ENCODE data around the gene DDR1.
"Not testable (repeated sequence)": the region's sequence is repeated elsewhere in the genome, so short reads cannot be mapped to it uniquely, and the experiment has no call there.

The DDR1 gene

DNA sequence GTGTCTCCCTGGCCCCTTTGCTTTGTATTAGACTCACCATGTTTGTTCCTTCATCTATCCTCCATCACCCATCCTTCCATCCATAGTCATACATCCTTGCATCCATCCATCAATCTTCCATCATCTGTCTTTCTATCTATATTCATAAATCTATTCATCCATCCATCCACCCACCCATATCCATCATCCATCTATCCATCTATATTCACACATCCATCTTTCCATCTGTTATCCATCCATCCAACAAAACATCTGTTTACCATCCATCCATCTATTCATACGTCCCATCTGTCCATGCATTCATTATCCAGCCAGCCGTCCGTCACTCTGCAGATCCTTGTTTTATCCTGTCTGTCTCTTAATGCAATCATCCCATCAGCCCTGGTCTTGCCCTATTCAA is 10.6 kb downstream of the DDR1 start:
- DNase-seq: no peak

DNA sequence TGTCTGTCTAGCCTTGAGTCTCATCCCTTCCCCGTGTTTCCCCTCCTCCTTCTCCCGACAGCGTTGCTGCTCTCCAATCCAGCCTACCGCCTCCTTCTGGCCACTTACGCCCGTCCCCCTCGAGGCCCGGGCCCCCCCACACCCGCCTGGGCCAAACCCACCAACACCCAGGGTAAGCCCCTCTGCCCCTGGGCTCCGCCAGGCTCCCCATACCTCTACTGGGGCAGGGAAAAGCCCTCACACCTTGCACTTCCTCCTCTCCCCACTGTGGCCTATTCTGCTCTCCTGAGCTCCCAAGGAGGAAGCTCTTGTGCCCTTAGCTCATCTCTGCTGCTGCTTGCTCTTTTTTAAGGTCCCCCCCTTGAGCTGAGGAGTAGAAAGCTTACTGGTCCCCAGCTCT is 11.0 kb downstream of the DDR1 start:
- DNase-seq: no peak

DNA sequence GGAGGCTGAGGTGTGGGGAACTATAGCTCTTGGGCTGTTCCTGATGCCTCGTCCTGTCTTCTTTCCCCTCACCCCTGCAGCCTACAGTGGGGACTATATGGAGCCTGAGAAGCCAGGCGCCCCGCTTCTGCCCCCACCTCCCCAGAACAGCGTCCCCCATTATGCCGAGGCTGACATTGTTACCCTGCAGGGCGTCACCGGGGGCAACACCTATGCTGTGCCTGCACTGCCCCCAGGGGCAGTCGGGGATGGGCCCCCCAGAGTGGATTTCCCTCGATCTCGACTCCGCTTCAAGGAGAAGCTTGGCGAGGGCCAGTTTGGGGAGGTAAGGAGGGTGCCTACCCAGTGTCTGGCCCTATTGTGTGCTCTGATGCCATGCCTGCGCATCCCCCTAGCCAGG is 12.2 kb downstream of the DDR1 start:
- no peak for DNase-seq

DNA sequence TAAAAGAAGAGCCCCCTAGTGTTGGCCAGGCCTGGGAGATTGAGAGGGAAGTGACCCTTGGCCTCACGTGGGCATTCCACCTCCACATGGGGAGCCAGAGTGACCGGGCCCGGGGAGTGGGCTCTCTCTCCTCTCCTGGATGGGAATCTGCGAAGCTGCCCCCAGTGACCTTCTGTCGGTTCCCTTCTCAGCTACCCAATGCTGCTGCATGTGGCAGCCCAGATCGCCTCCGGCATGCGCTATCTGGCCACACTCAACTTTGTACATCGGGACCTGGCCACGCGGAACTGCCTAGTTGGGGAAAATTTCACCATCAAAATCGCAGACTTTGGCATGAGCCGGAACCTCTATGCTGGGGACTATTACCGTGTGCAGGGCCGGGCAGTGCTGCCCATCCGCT is 13.6 kb downstream of the DDR1 start:
- no peak for DNase-seq

DNA sequence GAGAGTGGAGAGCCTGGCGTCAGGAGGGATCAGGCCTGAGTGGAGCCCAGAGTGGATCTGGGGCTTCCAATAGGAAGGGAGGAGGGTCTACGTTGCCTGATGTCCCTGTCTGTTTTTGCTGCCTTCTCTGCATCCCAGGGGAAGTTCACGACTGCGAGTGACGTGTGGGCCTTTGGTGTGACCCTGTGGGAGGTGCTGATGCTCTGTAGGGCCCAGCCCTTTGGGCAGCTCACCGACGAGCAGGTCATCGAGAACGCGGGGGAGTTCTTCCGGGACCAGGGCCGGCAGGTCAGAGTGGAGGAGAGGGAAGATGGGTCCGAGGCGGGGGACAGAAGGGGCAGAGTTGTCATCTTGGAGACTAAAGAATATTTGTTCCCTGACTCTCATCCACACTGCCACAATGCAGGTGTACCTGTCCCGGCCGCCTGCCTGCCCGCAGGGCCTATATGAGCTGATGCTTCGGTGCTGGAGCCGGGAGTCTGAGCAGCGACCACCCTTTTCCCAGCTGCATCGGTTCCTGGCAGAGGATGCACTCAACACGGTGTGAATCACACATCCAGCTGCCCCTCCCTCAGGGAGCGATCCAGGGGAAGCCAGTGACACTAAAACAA is 14.5 kb downstream of the DDR1 start:
- no peak for DNase-seq

DNA sequence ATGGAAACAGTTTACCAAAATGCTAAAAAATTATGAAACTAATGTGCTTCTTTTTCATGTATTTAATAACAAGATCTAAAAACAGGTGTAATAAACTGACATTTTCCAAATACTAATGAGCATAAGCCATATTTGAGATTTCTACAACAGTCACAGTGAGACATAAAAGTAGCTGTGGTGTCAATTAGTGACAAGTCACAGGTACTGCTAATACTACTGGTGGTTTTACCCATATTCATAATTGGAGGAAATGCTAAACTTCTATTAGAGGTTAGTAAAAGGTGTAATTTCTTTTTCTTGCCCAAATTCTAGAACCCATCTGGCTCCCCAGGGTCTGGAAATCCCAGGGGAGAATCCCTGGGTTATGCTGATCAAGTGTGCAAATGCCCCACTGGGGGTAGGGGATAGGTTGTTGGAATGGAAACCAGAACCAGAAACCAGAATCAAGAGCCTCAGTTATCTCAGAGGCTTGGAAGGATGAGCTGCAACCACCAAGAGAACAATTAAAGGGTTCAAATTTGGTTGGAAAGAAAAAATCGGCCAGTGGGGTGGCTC is 16.6 kb downstream of the DDR1 start:
- no peak for DNase-seq

DNA sequence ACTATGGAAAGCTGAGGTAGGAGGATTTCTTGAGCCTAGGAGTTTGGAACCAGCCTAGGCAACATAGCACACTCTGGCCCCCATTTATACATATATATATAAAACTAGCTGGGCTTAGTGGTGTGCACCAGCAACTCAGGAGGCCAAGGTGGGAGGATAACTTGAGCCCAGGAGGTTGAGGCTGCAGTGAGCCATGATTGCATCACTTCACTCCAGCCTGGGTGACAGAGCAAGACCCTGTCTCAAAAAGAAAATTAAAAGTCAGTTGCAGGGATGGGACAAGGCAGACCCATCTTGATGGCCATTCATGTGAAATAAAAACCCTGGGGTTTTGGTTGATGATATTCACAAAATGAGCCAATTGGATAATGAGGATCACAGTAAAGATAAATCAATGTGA is 17.1 kb downstream of the DDR1 start:
- no peak for DNase-seq

DNA sequence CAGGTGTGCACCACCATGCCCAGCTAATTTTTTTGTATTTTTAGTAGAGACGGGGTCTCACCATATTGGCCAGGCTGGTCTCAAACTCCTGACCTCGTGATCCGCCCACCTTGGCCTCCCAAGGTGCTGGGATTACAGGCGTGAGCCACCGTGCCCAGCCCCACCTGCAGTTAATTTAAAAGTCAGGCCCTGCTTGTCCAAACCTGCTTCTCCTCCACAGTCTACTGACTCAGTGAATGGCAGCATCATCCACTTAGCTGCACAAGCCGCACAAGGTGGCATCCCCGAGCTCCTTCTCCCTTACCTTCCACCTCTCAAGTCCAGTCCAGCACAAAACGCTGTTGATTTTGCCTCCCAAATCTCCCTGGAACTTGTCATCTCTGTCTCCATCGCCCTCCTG is 17.9 kb downstream of the DDR1 start:
- not testable (repeated sequence) for DNase-seq

DNA sequence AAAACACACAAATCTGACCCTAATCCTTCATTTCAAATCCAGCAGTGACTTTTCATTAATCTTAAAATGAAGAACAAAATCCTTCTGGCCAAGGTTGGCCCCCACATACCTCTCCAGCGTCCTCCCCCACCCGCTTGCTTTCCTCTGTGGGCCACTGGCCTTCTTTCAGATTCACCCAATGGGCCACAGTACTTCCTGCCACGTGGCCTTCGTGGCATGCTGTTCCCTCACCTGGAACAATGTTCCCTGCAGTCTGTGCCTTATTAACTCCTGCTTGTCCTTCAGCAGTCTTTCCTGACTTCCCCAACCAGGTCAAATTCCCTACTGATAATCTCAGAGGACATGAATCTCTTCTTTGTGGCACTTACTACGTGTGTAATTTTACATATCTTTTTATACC is 18.4 kb downstream of the DDR1 start:
- no peak for DNase-seq

DNA sequence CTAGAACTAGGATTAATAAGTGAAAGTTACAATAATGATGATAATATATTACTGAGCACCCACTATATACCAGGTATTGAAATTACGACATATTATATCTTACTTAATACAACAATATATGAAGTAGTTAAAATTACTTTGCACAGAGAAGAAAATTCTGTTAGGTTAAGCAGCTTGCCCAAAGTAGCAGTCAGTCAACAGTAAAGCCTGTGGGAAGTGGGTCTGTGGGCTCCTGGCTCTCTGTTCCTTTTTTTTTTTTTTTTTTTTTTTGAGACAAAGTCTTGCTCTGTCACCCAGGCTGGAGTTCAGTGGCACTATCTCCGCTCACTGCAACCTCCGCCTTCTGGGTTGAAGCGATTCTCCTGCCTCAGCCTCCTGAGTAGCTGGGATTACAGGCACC is 18.9 kb downstream of the DDR1 start:
- no peak for DNase-seq

DNA sequence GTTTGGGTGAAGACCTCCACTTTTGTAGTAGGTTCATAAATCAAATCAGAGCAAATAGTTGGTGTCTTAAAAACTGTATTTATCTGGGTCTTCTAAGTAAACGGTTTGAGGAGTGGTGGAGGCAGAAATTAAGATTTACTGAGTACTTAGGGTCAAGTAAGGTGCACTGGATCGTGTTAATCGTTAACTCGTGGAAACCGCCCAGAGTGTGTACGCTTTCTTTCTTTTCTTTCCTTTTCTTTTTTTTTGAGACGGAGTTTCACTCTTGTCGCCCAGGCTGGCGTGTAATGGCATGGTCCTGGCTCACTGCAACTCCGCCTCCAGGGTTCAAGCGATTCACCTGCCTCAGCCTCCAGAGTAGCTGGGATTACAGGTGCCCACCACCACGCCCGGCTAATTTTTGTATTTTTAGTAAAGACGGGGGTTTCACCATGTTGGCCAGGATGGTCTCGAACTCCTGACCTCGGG is 23.0 kb downstream of the DDR1 start:
- not testable (repeated sequence) for DNase-seq

DNA sequence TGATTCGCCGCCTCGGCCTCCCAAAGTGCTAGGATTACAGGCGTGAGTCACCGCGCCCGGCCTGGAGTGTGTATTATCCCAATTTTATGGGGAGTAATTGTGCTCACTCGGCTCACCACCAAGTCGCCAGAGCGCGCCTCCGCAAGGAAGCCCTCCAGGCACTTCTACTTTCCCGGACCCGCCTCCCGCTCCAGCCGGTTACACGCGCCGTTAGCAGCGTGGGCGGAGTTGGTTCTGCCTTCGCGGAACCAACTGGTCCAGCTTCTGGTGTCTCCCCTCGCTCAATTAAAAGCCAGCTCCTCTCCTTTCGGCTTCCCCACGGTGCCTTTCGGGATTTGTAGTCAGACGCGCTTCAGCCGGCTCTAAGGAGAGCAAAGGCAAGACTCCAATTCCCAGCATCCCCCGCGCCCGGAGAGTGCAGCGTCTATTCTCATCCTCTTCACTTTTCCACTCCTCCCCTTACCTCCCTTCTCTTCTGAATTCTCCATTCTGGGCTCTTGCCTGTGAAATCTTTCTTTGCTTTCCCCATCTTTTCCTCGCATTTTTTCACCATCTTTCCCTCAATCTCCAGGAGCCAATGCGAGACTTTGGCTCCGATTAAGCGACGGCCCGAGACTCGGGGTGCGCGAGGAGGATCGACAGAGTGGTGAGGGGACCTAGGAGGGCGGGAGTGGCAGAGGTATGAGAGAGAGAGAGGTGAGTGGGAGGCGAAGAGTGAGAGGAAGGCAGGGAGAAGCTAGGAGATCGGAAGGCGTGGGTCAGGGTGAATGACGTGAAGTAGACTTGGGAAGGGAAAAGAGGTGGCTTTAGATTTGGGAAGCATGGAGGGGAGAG is 23.7 kb downstream of the DDR1 start, which contains the start of gene GTF2H4:
Gene GTF2H4 (plus strand): TSS at position 450 of the 834 bp plus-strand sequence.
- peak; percentile 99 for DNase-seq

DNA sequence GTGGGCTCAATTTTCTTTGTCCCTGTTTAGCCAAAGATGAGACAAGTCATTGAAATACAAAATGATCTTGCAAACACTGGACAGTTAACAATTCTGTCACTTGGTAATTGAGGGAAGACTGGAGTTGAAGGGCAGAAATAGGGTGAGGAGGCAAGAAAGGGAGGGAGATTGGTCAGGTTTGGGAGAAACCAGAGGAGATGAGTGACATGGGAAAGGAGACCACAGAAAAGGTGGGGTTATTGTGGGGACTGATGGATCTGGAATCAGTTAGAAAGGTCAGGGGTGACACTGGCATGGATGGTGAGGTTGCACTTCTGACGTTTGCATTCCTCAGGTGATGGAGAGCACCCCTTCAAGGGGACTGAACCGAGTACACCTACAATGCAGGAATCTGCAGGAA is 24.4 kb downstream of the DDR1 start:
- no peak for DNase-seq

DNA sequence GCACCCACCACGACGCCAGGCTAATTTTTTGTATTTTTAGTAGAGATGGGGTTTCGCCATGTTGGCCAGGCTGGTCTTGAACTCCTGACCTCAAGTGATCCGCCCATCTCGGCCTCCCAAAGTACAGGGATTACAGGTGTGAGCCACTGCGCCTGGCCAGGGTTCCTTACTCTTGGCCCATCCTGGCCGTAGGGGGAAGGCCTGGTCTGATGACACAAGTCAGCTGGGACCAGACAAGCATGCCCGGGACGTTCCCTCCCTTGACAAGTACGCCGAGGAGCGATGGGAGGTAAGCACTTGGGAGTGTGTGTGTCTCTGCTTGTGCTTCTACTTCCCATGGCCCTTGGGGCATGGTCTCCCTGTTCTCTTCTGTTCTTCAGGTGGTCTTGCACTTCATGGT is 26.2 kb downstream of the DDR1 start:
- DNase-seq: not testable (repeated sequence)

DNA sequence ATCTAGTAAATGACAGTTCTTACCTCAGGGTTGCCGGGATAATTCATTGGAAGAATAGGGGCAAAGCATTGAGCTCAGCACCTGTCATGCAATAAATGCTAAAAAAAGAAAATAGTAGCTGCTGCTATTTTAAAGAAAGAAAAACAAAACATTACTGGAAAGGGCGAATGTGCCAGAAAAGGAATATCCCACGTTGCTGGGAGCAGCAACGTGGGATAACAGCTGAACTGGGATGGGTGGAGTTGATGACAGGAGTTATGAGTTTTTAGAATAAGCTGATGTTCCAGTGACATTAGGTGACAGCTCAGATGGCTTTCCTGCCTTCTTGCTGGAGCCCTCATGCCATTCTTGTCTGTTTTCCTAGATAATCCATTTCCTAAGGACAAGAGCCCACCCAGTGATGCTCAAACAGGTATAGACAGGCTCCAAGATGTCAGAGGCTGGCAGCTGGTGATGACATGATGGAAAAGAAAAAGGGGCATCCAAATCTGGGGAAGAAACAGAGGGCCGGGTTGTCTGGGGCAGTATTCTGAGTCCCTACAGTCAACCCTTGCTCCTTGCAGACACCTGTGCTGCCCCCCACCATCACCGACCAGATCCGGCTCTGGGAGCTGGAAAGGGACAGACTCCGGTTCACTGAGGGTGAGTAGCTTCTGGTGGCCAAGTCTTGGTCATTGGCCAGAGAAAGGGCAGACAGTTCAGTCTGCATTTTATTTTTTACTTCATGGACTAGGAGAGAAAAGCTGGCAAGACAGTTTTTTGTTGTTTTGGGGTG is 28.6 kb downstream of the DDR1 start:
- DNase-seq: no peak

DNA sequence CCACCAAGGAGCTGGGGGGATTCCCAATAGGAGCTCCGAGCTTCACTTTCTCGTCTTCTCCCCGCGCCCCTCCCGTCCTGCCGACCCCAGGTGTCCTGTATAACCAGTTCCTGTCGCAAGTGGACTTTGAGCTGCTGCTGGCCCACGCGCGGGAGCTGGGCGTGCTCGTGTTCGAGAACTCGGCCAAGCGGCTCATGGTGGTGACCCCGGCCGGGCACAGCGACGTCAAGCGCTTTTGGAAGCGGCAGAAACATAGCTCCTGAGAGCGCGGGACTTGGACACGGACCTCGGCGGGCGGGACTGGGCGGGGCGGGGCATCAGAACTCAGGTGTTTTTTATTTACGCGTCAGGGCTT is 29.4 kb downstream of the DDR1 start:
- DNase-seq: no peak

DNA sequence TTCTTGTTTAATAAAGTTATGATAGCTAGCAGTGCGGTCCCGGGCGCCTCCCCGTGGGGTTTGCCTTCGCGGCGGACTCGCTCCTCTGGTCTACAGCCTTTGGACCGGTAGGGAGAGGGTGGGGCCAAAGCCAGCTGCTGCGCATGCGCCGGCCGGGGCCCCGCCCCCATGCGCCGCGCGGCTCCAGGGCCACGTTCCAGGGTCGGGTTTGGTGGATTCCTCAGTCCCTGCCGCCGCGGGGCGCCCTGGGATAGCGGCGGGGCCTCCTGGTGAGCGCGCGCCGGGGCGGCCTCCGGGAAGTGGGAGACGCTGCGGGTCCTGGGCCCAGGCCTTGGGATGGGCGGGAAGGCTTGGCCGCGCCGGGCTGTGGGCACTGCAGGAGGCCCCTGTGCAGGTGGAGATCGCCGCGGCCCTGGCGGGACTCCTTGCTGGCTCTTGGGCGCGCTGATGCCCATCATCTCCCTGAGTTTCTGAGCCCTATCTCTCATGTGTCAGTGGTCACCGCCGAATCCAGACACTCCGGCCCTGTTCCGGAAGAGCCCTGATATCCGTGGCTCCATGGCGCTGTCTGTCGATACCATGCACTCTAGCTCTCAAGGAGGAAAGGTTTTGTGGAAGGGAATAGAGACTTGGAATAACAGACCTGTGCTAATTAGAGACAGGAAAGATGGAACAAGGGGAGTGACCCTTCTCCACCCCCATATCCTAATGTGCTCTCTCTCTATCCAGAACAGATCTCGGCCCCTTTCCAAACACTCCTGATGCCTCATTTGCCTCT is 29.9 kb downstream of the DDR1 start, which contains the start of gene VARS2:
Gene VARS2 (plus strand): TSS at position 163 of the 778 bp plus-strand sequence. CDS start 599 bp downstream, at position 762.
- peak; percentile 52 to 83 for DNase-seq

DNA sequence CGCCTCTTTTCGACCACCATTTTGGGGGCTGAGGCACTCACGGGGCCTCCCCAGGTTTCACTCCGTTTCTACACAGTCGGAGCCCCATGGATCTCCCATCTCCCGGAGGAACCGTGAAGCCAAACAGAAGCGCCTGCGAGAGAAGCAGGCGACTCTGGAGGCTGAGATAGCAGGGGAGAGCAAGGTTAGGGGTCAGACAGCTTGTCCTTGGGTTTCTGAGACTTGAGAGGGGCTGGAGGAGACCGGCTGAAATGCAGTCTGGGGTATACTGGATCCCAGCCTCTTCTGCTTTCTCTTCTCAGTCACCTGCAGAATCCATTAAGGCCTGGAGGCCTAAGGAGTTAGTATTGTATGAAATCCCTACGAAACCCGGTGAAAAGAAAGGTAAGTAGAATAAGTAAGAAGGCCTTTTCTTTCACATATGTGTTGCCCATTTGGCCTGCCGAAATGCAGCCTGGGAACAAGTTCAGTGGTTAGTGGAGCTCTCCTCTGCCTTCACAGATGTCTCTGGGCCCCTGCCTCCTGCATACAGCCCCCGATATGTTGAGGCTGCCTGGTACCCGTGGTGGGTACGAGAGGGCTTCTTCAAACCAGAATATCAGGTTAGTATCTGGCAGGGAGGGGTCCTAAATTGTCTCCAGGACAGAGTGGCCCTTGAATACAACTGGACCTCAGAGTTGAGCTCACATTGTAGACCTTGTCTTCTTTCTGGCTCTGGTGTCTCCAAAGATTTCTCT is 30.7 kb downstream of the DDR1 start:
- no peak for DNase-seq

DNA sequence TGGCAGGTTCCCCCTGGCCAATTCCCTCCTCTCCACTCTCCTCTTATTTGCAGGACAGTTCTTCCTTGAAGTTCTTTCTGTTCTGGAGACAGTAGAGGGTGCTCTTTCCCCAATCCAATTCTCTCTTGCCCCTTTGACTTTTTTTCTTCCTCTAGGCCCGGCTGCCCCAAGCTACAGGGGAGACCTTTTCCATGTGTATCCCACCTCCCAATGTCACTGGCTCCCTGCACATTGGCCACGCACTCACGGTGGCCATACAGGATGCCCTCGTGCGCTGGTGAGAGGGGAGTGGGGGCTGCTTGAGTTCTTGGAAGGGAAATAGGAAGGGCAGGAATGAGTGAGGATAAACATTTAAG is 31.2 kb downstream of the DDR1 start:
- peak in 1 of 2 experiments; percentile 51 for DNase-seq

DNA sequence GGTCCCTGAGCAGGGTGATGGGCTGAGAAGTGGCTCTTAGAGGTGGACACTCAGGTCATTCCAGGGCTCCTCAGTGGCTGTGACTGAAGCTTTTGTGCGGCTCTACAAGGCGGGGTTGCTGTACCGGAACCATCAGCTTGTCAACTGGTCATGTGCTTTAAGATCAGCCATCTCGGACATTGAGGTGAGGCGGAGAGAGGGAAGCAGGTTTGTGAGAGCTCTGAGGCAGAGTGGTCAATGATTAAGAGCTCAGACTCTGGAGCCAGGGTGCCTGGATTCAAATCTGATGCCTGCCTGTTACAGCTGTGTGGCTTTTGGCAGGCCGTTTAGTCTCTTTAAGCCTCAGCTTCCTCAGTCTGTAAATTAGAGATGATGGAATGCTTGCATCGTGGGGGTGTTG is 32.7 kb downstream of the DDR1 start:
- DNase-seq: no peak

DNA sequence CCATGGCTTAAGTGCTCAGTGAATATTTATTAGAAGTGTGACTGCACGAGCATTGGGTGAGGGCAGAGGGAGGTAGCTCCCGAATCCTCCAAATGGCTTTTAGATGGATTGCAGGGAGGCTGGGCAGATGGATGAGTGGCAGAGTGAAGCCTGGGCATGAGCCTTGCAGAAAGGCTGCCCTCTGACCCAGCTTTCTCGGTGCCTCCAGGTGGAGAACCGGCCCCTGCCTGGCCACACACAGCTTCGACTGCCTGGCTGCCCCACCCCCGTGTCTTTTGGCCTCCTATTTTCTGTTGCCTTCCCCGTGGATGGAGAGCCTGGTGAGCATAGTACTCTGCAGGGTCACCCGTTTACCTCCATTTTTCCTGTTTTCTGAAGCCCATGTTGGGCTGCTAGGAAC is 33.2 kb downstream of the DDR1 start:
- no peak for DNase-seq

DNA sequence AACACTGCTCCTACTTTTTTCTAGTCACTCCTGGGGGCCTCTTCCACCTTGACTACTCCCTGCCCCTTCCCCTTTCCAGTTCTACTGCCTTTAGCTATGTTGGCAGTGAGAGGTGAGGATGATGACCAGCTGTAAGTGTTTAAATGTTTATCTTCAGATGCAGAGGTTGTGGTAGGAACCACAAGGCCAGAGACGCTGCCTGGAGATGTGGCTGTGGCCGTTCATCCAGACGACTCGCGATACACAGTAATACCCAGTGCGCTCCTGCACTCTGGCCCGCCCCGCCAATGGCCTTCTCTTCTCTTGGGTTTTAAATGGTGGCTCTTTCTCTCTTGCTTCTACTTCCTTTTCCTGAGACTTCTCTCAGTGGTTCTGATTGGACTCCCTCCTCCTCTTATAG is 34.4 kb downstream of the DDR1 start:
- DNase-seq: no peak
